Measurements from ENCODE around the gene SPIN1.

Gene SPIN1

DNA sequence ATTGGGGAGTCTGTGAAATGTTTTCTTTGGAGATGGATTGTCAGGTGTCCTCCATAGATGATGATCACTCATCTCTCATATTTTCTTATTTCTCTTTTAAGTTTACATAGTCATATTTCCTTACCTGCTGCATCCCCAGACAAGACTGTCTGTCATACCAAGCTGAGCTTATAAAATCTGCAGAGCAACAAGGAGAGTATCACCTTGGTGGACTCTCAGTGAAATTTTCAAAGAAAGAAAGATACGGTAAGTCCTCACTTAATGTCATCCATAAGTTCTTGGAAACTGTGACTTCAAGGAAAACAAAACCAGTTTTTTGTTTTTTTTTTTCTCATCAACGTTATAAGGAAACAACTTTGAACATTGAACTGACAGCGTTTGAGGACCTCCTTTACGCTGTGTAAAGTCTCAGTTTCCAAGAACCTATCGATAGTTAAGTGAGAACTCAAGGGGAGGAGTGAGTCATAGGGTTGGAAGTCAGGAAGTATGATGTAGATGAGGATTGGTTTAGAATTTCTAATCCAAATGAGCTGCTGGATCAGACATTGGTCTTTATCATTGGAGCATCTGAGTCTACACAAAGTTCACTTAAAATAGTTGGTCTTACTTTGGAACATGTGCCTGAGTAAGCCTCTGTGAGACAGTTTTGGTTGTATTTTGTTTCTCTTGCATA lies 45.5 kb downstream of the SPIN1 start:
- no peak for DNase-seq (ENCODE audit: insufficient read length, low spot score)

DNA sequence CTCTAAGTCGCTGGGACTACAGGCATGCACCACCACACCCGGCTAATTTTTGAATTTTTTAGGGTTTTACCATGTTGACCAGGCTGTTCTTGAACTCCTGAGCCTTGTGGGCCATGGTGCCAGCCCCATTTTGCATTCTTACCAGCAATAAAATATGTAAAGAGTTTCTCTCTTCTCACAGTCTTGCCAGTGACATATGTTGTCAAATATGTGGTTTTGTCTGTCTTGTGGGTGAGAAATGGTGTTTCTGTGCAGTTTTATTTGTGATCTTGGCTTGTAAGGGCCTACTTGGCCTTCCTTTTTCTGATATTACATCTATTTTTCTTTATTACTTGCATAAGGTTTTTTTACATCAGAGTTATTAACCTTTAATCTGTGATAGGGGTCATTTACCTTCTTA lies 47.1 kb downstream of the SPIN1 start:
- FAIRE-seq, result no peak
- DNase-seq (ENCODE audit: insufficient read length, low spot score), result no peak

More for the DNA sequence above, 45.5 kb downstream of the SPIN1 start:
- FAIRE-seq, result no peak

DNA sequence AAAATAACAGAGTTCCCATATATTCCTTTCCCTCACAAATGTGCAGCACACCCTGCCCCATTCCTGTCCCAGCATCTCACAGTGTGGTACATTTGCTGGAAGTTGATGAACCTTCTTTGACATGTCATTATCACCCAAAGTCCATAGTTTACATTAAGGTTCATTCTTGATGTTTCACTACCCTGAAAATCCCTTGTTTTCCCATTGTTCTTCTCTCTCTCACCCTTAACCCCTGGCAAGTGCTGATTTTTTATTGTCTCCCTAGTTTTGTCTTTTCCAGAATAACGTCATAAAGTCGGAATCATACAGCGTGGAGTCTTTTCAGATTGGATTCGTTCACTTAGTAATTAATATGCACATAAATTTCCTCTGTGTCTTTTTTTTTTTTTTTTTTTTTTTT lies 48.1 kb downstream of the SPIN1 start:
- DNase-seq (ENCODE audit: insufficient read length, low spot score) (no peak), FAIRE-seq (no peak)

DNA sequence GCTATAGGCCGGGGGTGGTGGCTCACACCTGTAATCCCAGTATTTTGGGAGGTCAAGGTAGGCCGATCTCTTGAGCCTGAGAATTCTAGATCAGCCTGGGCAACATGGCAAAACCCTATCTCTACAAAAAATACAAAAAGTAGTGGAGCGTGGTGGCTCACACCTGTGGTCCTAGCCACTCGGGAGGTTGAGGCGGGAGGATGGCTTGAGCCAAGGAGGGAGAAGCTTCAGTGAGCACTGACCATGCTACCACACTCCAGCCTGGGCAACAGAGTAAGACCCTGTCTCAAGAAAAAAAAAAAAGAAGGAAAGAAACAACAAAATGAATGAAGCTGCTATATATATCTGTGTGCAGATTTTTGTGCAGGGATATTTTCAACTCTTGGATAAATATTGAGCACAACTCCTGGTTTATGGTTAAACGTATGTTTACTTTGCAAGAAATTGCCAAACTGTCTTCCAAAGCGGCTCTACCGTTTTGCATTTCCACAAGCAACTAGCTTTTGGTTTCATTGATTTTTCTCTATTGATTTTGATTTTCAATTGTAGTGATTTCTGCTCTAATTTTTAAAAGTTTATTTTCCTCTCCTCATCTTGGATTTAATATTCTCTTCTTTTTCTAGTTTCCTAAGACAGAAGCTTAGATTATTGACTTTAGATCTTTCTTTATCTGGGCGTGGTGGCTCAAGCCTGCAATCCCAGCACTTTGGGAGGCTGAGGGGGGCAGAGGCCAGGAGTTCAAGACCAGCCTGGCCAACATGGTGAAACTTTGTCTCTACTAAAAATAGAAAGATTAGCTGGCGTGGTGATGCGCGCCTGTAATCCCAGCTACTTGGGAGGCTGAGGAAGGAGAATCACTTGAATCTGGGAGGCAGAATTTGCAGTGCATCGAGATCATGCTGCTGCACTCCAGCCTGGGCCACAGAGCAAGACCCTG lies 49.2 kb downstream of the SPIN1 start:
- DNase-seq (ENCODE audit: insufficient read length, low spot score), result no peak
- FAIRE-seq, result no peak

DNA sequence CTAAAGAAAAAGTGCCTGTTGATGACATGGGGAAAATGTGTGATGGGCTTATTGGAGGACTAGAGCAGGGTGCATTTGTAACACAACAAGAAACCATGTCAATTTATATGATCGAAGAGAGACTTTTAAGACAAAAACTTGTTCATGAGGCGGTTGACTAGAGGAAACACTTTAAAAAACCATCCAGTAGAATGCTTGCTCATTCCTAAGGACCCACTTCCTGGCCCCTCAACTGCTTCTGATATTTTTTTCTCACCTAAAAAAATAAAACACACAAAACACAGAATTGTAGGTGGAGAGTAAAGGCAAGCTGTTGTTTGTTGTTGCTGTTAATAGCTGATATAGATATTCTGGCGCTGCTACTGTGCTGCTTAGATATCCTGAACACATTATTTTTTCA lies 50.6 kb downstream of the SPIN1 start:
- FAIRE-seq, result no peak

DNA sequence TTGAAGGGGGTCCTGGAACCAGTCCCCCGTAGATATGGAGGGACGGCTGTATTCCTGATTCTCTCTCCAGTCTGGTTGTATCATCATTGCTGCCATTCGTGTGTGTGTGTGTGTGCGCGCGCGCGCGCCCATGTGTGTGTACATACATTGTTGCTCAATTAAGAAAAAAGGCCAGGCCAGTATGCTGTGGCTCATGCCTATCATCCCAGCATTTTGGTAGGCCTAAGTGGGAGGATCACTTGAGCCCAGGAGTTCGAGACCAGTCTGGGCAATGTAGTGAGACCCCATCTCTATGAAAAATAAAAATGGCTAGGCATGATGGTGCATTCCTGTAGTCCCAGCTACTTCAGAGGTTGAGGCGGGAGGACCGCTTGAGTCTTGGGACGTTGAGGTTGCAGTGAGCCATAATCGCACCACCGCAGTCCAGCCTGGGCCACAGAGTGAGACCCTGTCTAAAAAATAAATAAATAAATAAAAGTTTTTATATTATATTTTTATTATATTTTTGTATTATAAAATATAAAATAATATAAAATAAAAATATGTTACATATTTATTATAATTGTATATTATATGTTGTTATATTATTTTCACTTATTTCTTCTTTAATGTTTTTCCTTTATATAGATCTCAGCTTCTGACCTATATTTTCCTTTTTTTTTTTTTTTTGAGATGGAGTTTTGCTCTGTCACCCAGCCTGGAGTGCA lies 53.2 kb downstream of the SPIN1 start:
- DNase-seq (ENCODE audit: insufficient read length, low spot score) (no peak), FAIRE-seq (no peak)

More for the DNA sequence above, 50.6 kb downstream of the SPIN1 start:
- no peak for DNase-seq (ENCODE audit: insufficient read length, low spot score)

DNA sequence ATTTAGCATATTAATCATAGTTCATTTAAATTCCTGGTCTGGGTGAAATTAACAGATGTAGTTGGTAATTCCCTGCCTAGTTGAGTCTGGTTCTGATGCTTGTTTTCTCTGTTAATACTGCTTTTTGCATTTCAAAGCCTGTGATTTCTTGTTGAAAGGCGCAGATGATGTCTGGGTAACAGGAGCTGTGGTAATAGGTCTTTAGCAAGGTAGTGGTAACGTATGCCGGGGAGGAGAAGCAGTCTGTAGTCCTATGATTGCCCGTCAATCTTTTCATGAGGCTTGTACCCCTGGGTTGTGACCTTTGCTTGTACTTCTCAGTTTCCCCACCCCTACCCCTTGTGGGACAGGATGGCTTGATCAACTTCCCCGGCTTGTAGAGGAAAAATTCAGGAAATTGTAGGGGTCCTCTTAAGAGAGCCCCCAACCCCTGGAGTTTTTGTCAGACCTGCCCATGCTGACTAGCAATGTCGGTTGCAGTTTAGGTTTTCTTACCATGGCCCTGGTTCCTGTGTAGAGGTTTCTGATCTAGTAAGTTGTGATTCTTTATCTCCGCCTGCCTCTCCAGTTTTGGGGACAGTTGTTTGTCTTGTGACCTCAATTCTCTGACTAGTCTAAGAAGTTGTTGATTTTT lies 55.4 kb downstream of the SPIN1 start:
- FAIRE-seq (no peak), DNase-seq (ENCODE audit: insufficient read length, low spot score) (no peak)

DNA sequence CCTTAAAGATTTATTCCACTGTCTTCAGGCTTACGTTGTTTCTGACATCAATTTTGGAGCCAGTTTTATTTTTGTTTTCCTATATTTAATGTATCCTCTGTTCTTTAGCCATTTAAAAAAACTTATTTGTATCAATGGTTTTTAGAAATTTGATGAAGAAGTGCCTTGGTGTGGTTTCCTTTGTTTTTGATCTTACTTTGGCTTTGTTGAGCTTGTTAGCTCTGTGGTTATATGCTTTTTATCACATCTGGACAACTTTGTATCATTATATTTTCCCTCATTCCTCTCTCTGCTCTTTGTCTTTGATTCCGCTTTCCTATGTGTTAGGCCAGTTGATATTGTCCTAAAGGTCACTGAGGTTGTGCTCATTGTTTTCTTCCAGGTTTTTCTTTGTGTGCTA lies 58.5 kb downstream of the SPIN1 start:
- no peak for FAIRE-seq
- no peak for DNase-seq (ENCODE audit: insufficient read length, low spot score)

DNA sequence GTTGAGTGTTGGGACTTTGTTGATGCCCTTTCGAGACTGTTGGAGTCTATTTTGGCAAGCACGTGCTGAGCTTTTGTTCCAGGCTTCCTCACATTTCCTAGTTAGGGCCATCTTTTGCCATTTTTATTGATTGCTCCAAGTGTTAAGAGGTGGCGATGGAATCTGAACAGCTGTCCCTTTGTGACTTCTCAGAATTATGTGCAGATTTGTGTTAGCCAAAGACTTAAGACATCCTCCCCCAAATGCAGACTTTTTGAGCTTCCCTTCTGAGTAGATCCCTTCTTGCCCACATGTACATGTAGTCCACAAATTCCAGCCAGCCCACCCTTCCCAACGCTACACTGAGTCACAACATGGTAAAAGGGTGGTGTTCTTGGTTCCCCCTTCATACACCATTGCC lies 59.2 kb downstream of the SPIN1 start:
- DNase-seq (ENCODE audit: insufficient read length, low spot score) (no peak), FAIRE-seq (no peak)

DNA sequence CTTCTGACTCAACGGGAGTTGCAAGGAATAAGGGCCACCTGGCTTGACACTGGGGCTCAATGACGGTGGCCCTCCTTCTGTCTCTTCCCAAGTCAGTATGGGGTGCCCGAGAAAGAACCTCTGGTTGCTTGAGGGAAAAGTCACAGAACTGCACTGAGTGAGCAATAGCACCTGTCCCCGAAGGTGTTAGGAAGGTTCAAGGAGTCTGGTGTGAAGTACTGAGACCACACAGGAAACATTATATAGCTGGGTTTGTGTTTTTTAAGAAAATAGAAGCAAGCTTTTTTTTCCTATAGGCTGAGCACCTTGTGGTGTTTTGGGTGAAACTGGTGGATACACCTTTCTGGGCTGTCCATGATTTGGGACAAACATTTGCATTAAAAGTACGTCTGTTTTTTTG lies 62.9 kb downstream of the SPIN1 start:
- DNase-seq (ENCODE audit: insufficient read length, low spot score) (no peak), FAIRE-seq (no peak)

DNA sequence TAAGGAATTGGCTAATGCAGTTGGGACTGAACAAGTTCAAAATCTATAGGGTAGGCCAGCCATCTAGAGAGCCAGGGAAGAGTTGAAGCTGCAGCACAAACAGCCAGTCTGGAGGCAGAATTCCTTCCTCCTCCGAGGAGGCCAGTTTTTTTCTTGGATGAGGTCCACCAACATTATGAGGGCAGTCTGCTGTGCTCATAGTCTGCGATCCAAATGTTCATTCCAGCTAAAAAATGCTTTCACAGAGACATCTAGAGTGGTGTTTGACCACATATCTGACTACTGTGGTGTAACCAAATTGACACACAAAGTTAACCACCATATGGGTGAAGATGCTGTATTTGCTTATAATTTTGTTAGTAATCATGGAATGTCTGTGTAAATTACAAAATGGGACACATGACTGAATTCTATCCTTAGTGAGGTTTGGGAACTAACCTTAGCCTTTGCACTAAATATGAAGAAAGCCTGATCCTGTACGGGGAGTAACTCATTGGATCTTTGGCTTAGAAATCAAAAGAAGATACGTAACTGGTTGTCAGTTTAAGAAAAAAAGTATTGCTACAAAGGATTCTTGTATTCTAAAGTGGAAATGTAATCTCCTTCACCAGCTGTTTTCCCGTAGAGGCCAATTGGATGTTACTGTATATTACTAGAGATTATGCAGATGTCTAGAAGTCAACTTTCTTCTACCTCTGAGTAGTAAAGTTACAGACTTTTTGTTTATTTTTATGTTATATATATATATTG lies 70.6 kb downstream of the SPIN1 start:
- no peak for FAIRE-seq
- DNase-seq (ENCODE audit: insufficient read length, low spot score), result no peak

DNA sequence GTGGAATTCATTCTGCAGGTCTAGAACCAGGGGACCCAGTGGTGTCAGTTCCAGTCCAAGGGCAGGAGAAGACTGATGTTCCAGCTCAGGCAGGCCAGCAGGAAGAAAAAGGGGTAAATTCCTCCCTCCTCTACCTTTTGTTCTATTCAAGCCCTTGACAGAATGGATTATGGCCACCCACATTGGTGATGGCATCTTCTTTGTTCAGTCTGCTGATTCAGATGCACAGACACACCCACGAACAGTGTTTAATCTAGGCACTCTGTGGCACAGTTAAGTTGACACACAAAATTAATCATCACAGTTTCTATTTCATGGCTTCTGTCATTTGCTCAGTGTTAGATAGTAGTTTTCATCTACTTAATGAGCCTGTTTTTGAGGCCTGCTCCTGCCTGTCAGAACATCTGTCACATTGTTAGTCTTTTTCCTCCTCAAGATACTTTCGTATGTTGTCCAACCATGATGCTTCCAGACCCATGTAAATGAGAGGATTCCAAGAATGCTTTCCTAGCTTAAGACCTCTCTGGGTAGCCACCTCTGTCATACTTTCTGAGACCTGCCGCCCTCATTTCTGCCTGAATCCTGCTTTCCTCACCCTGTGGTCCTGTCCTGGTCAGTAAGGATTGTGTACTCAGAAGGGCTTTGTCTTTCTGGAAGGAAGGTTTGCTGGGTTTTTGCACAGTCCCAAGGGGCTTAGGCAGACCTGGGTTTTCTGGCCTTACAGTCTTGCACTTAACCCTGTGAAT lies 72.5 kb downstream of the SPIN1 start:
- FAIRE-seq (no peak), DNase-seq (ENCODE audit: insufficient read length, low spot score) (no peak)

DNA sequence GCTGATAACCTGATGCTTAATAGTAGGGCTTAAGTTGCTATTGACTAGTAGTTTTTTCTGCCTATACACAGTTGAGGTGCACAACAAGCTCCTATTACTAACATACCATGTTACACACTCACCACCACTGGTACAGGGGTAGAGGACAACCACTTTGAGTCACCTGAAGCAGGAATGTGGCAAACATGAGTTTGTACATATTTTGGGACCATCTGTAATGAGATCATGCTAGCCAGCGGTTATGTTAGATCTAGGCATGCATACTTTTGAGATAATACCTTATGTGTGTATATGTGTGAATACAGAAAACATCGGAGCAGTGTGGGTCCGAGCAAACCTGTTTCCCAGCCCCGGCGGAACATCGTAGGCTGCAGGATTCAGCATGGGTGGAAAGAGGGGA lies 73.9 kb downstream of the SPIN1 start:
- DNase-seq (ENCODE audit: insufficient read length, low spot score), result no peak
- no peak for FAIRE-seq

DNA sequence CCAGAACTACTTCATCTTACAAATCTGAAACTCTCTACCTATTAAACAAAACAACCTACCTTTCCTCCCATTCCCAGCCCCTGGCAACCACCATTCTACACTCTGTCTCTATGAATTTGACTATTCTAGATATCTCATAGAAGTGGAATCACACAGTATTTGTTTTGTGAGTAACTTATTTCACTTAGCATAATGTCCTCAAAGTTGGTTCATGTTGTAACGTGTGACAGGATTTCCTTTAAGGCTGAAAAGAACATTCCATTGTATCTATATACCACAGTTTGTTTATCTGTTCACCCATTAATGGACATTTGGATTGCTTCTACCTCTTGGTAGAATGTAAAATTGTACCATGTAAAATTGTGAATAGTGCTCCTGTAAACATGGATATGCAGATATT lies 76.6 kb downstream of the SPIN1 start:
- DNase-seq (ENCODE audit: insufficient read length, low spot score) (no peak), FAIRE-seq (no peak)

DNA sequence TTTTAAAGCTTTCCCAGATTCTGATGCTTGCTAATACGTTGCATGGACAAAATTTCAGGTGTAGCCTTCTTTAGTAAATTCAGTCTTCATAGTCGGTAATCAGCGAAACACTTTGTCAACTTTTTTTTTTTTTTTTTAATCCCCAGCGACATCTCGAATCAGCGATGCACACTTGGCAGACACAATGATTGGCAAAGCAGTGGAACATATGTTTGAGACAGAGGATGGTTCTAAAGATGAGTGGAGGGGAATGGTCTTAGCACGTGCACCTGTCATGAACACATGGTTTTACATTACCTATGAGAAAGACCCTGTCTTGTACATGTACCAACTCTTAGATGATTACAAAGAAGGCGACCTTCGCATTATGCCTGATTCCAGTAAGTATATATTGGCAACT lies 80.0 kb downstream of the SPIN1 start:
- no peak for DNase-seq (ENCODE audit: insufficient read length, low spot score)
- FAIRE-seq, result no peak

DNA sequence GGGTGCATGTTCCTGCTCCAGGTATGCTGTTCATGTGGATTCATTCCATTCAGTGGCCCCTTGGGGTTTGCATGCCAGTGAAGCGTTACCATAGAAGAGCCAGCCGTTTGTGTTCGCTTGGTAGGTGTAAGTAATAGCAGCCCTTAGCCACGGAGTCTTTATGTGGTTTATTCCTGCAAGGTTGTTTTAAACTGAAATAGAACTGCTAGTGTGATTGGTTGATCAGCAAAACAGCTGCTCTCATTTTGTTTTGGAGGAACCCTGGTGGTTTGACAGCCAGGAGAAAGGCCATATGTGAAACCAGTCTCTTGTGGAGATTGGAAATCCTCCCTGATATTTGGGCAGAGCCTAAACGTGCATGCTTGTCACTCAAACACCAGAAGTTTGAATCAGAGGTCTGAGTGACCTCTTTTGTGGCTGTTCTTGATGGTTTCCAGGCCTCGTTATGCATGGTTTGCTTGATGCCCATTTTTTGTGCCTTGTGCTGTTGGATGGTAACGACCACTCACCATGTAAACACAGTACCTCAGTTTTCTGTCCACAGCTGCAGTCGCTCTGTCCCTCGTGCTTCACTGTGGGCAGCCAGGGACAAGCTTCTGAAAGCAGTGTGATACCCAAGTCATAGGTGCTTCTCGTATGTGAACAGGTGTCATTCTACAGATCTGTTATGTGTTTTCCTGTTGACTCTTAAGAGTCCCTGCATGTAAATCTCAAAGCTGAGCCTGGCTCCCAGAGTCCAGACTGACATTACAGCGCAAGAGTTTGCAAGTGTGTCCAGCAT lies 88.4 kb downstream of the SPIN1 start:
- FAIRE-seq, result peak; percentile 23
- DNase-seq (ENCODE audit: insufficient read length, low spot score), result no peak

DNA sequence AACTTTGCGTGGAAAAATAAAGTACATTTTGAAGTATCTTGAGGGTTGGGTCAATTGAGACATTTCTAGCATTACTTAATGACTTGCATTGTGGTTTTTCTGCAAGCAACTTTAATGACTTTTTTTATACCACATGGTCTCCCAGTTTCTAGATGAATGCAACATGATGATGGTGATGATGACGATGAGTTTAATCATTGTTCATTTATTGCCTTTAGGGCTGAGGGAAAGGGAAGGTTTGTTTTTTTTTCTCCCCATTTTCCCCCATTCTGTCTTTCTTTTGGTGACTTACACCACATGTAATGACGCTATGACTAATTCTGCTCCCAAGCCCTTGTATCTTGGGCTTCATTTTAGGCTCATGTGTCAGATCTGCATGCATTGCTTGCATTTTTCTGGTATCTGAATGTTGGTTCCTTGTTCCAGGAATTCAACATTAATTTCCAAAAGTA lies 89.1 kb downstream of the SPIN1 start:
- FAIRE-seq (no peak), DNase-seq (ENCODE audit: insufficient read length, low spot score) (no peak)

DNA sequence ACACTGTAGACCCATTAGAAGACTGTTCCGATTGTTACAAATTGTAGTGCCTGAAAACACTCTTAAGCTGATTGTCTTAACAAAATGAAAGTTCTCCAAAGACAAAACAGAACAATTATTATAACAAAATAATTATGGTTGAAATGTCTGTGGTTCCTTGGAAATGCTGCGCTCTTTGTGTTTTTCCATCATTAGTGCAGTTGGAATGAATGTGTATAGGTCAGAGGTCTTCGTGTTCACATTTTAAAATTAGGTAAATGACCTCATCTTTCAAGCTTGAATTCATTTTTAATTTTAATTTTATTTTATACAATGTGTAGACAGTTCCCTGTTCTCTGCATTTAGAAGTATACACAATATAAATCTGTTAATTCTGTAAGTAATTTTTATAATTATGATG lies 90.0 kb downstream of the SPIN1 start:
- DNase-seq (ENCODE audit: insufficient read length, low spot score) (no peak), FAIRE-seq (no peak)

DNA sequence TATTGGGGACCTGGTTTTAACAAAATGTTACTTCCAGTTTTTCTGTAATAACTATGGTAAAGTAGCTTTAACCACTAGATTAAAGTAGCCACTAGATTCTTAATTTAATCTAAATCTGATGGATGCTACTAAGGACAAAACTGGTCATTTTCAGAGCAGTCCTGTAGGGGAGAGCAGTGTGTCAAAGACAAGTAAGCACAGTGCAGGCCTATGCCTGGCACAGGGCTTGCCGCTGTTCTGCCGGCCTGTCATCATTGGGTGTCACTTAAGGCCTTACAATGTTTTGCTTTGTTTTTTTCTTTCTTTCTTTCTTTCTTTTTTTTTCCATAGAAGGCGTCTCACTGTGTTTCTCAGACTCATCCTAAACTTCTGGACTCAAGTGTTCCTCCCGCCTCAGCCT lies 93.7 kb downstream of the SPIN1 start:
- no peak for DNase-seq (ENCODE audit: insufficient read length, low spot score)
- FAIRE-seq, result no peak
